ENCODE measurements around the gene EMD. TPM values are rescaled to one million over a fixed set of nuclear protein-coding genes. Genes with fewer than 3 reads are reported as not detected.

The EMD gene
- total RNA-seq, 2 donors from 2014 or later, result 61.4 to 66.1 TPM

DNA sequence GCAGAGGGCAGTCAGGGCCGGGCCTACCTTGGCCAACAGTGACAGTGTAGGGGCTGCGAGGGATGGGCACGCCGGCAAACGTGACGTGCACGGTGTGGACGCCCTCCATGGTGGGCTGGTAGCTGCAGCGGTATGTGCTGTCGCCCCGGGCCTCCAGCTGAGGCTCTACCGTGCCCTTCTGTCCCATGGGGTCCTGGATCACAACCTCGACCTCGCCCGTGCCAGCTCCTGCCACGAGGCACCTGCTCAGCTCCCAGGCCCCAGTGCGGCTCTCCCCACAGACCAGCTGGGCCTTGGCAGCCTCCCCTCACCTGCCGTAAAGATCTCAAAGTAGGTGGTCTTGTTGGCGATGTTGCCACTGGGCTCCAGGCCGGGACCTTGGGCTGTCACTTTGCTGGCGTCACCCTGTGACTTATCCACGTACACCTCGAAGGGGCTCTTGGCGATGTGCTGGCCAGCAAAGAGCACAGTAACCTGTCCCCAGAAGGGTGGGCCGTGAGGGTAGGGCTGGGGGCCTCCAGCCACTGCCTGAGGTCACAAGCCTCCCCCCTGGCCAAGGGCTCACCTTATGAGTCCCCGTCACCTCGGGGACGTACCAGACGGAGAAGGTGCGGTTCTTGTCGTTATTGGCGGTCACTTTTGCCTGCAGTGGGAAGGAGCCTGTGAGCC lies 13.0 kb upstream of the EMD start:
- DNase-seq (ENCODE audit: low spot score), result no peak
- TF ChIP-seq POLR2AphosphoS5 (IDR thresholded peaks at IDR 0.05), result no peak
- no peak for TF ChIP-seq POLR2A (IDR thresholded peaks at IDR 0.05)
- TF ChIP-seq, protein P1, sequence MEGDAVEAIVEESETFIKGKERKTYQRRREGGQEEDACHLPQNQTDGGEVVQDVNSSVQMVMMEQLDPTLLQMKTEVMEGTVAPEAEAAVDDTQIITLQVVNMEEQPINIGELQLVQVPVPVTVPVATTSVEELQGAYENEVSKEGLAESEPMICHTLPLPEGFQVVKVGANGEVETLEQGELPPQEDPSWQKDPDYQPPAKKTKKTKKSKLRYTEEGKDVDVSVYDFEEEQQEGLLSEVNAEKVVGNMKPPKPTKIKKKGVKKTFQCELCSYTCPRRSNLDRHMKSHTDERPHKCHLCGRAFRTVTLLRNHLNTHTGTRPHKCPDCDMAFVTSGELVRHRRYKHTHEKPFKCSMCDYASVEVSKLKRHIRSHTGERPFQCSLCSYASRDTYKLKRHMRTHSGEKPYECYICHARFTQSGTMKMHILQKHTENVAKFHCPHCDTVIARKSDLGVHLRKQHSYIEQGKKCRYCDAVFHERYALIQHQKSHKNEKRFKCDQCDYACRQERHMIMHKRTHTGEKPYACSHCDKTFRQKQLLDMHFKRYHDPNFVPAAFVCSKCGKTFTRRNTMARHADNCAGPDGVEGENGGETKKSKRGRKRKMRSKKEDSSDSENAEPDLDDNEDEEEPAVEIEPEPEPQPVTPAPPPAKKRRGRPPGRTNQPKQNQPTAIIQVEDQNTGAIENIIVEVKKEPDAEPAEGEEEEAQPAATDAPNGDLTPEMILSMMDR (IDR thresholded peaks at IDR 0.05), result no peak
- Histone ChIP-seq H3K9me3 (no peaks in the 10 kb centered on the region), H3K36me3 (no peaks in the 10 kb centered on the region), H3K4me1 (replicated peaks) (no peaks in the 10 kb centered on the region), H3K27me3 (replicated peaks; ENCODE audit: insufficient read depth) (no peaks in the 10 kb centered on the region), H3K4me3 (no peak overlapping the region), H3K27ac (peak overlapping the region in 1 of 2 donors; percentile 87)
- 79% methylated on average over 14 of the region's 32 CpGs for WGBS
- intact Hi-C loops (cut with DNase I), result no loop called here

DNA sequence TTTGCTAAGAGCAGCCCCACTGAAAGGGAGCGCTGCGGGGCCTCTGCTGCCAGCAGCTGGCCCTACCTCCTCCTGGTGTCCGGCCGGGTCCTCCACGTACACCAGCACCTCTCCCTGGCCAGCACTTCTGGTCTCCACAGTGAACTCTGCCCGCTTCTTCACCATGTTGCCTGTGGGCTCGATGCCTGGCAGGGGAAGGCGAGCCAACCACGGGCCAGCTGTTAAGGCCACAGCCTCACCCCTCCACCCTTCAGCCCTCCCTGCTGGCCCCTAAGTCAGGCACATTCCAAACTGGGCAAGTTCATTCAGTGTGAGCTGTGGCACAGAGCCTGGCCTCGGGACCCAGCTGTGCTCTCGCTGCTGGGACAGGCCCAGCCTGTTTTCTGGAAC lies 12.4 kb upstream of the EMD start:
- Histone ChIP-seq H3K36me3 (no peaks in the 10 kb centered on the region), H3K27ac (peak overlapping the region; percentile 51 to 87), H3K9me3 (no peaks in the 10 kb centered on the region), H3K4me3 (no peak overlapping the region), H3K4me1 (replicated peaks) (no peaks in the 10 kb centered on the region), H3K27me3 (replicated peaks; ENCODE audit: insufficient read depth) (no peaks in the 10 kb centered on the region)
- TF ChIP-seq POLR2A (IDR thresholded peaks at IDR 0.05), result no peak
- peak; percentile 70 for TF ChIP-seq POLR2AphosphoS5 (IDR thresholded peaks at IDR 0.05)
- TF ChIP-seq, protein P1 (IDR thresholded peaks at IDR 0.05), result no peak
- intact Hi-C loops (cut with DNase I), result no loop called here
- WGBS, result 20% methylated on average over 1 of the region's 11 CpGs
- peak; percentile 64 for DNase-seq (ENCODE audit: low spot score)

DNA sequence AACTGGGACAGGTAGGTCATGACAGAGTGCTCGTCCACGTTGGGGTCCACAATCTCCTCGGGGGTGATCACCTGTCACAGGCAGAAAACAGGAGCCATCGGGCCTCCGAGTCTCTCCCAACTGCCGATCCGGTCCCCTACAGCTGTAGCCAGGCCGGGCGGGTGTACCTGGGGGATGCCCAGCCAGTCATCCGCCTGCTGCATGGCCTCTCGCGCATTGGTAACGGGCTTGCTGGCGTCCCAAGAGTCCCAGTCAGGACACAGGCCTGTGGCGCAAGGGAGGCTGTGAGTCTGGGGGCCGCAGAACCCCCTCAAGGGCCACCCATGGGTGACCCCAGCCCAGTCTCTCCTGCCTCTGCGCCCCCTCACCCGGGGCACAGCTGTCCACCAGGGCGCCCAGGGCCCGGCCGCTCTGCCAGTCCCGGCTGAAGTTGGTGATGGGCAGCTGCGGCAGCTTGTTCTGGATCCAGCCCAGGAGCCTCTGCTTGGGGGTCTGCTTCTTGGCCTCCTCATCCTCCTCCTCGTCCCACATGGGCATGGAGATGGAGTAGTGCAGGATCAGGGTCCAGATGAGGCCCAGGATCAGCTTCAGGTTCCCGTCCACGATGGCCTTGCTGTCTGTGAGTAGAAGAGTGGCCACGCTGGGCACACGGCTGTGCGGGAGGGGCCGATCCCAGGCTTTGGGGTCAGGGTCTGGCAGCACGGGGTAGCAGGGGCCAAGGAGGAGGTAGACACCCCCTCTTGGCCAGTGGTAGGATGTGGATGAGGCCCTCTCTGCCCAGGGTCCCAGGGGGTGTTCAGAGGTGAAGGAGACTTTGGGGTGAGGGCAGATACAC lies 11.4 kb upstream of the EMD start:
- TF ChIP-seq POLR2A (IDR thresholded peaks at IDR 0.05) (no peak), POLR2AphosphoS5 (IDR thresholded peaks at IDR 0.05) (no peak)
- TF ChIP-seq, protein P1 (IDR thresholded peaks at IDR 0.05), result no peak
- no peak for DNase-seq (ENCODE audit: low spot score)
- H3K27ac ChIP-seq, result peak overlapping the region; percentile 83 to 87
- intact Hi-C loops (cut with DNase I), result no loop called here
- WGBS, result 69% methylated on average over 6 of the region's 31 CpGs
- H3K27me3 ChIP-seq (replicated peaks; ENCODE audit: insufficient read depth), result no peaks in the 10 kb centered on the region
- peak overlapping the region in 1 of 2 donors; percentile 45 for H3K4me3 ChIP-seq
- no peaks in the 10 kb centered on the region for H3K9me3 ChIP-seq
- H3K36me3 ChIP-seq, result no peaks in the 10 kb centered on the region
- H3K4me1 ChIP-seq (replicated peaks), result no peaks in the 10 kb centered on the region

DNA sequence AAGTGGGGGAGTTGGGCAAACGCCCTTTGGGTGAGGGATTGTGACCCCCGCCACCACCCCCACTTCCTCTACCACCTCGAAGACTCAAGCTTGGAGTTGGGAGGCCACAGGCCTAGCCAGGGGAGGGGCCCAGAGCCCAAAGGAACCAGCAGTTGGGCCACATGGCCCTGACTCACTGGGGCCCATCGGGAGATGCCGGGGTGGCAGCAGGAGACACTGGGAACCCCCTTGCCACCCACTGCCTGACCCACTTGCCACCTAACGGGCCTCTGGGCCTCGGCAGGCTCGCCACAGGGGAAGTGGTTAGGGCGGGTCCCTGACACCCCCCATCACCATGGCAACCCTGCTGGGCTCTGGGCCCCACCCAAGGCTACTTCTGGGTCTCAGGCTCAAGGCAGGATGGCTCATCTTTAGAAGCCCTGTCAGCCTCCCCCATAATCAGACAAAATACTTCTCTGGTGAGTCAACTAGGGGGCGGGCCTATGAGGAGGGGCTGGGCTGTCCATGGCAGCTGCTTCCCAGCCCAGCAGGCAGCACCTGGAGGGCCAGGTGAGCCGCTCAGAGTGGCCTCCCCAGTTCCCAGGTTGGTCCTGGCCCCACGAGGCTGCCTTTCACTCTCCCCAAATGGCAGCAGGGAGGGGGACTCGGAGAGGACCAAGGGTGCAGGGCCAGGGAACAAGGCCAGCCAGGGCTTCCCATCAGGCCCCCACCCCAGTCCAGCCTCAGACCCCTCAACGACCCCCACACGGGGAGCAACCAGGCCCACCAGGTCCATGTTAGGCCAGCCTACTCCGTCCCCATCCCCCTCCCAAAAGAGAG lies 10.3 kb upstream of the EMD start:
- TF ChIP-seq POLR2AphosphoS5 (IDR thresholded peaks at IDR 0.05) (peak; percentile 42), POLR2A (IDR thresholded peaks at IDR 0.05) (peak; percentile 39)
- TF ChIP-seq, protein P1 (IDR thresholded peaks at IDR 0.05), result no peak

More for the DNA sequence above, 10.3 kb upstream of the EMD start:
- H3K9me3 ChIP-seq, result no peaks in the 10 kb centered on the region
- WGBS, result 2% methylated on average over 9 of the region's 16 CpGs
- no peaks in the 10 kb centered on the region for H3K27me3 ChIP-seq (replicated peaks; ENCODE audit: insufficient read depth)
- H3K27ac ChIP-seq, result peak overlapping the region; percentile 83 to 87
- peak; percentile 45 for DNase-seq (ENCODE audit: low spot score)
- intact Hi-C loops (cut with DNase I), result no loop called here
- no peaks in the 10 kb centered on the region for H3K36me3 ChIP-seq
- H3K4me1 ChIP-seq (replicated peaks), result no peaks in the 10 kb centered on the region
- peak overlapping the region; percentile 44 to 45 for H3K4me3 ChIP-seq

Data from prostate gland (tissue), 2 donors.